Measurements from ENCODE around the gene SCN8A.
"Not testable (repeated sequence)": the region's sequence is repeated elsewhere in the genome, so short reads cannot be mapped to it uniquely, and the experiment has no call there.

The SCN8A gene

GRCh38 chr12:51630256-51630880, 39.3 kb downstream of the SCN8A start:
- H3K4me1 ChIP-seq (ENCODE audit: control insufficient read depth, insufficient read depth, low read length): no peaks in the 10 kb centered on the region
- H3K4me3 ChIP-seq (ENCODE audit: low read length): no peak overlapping the region
- no peak overlapping the region for H3K9ac ChIP-seq (ENCODE audit: low read length)
- H3K36me3 ChIP-seq (ENCODE audit: control insufficient read depth, insufficient read depth, low read length): no peaks in the 10 kb centered on the region
- no peaks in the 10 kb centered on the region for H3K27me3 ChIP-seq (ENCODE audit: control insufficient read depth, insufficient read depth, low read length)
- no peak overlapping the region for H3K27ac ChIP-seq (ENCODE audit: low read depth, low read length)

GRCh38 chr12:51630986-51631385, 40.0 kb downstream of the SCN8A start:
- Histone ChIP-seq H3K27me3 (ENCODE audit: control insufficient read depth, insufficient read depth, low read length) (no peaks in the 10 kb centered on the region), H3K27ac (ENCODE audit: low read depth, low read length) (no peak overlapping the region), H3K9ac (ENCODE audit: low read length) (no peak overlapping the region), H3K4me1 (ENCODE audit: control insufficient read depth, insufficient read depth, low read length) (no peaks in the 10 kb centered on the region), H3K4me3 (ENCODE audit: low read length) (no peak overlapping the region), H3K36me3 (ENCODE audit: control insufficient read depth, insufficient read depth, low read length) (no peaks in the 10 kb centered on the region)

GRCh38 chr12:51631591-51631990, 40.6 kb downstream of the SCN8A start:
- no peak overlapping the region for H3K27ac ChIP-seq (ENCODE audit: low read depth, low read length)
- no peak overlapping the region for H3K9ac ChIP-seq (ENCODE audit: low read length)
- H3K36me3 ChIP-seq (ENCODE audit: control insufficient read depth, insufficient read depth, low read length): no peaks in the 10 kb centered on the region
- H3K27me3 ChIP-seq (ENCODE audit: control insufficient read depth, insufficient read depth, low read length): no peaks in the 10 kb centered on the region
- no peaks in the 10 kb centered on the region for H3K4me1 ChIP-seq (ENCODE audit: control insufficient read depth, insufficient read depth, low read length)
- H3K4me3 ChIP-seq (ENCODE audit: low read length): no peak overlapping the region

GRCh38 chr12:51632623-51633022, 41.6 kb downstream of the SCN8A start:
- no peaks in the 10 kb centered on the region for H3K36me3 ChIP-seq (ENCODE audit: control insufficient read depth, insufficient read depth, low read length)

GRCh38 chr12:51635346-51635745, 44.3 kb downstream of the SCN8A start:
- Histone ChIP-seq H3K4me3 (ENCODE audit: low read length) (no peak overlapping the region), H3K9ac (ENCODE audit: low read length) (no peak overlapping the region), H3K27me3 (ENCODE audit: control insufficient read depth, insufficient read depth, low read length) (no peaks in the 10 kb centered on the region), H3K4me1 (ENCODE audit: control insufficient read depth, insufficient read depth, low read length) (no peaks in the 10 kb centered on the region), H3K36me3 (ENCODE audit: control insufficient read depth, insufficient read depth, low read length) (no peaks in the 10 kb centered on the region), H3K27ac (ENCODE audit: low read depth, low read length) (no peak overlapping the region)

More at GRCh38 chr12:51632623-51633022, 41.6 kb downstream of the SCN8A start:
- no peak overlapping the region for H3K4me3 ChIP-seq (ENCODE audit: low read length)
- no peak overlapping the region for H3K27ac ChIP-seq (ENCODE audit: low read depth, low read length)
- H3K9ac ChIP-seq (ENCODE audit: low read length): no peak overlapping the region
- H3K27me3 ChIP-seq (ENCODE audit: control insufficient read depth, insufficient read depth, low read length): no peaks in the 10 kb centered on the region
- no peaks in the 10 kb centered on the region for H3K4me1 ChIP-seq (ENCODE audit: control insufficient read depth, insufficient read depth, low read length)

GRCh38 chr12:51636581-51636980, 45.5 kb downstream of the SCN8A start:
- Histone ChIP-seq H3K4me3 (ENCODE audit: low read length) (no peak overlapping the region), H3K4me1 (ENCODE audit: control insufficient read depth, insufficient read depth, low read length) (no peaks in the 10 kb centered on the region), H3K27me3 (ENCODE audit: control insufficient read depth, insufficient read depth, low read length) (no peaks in the 10 kb centered on the region), H3K36me3 (ENCODE audit: control insufficient read depth, insufficient read depth, low read length) (no peaks in the 10 kb centered on the region), H3K27ac (ENCODE audit: low read depth, low read length) (no peak overlapping the region), H3K9ac (ENCODE audit: low read length) (no peak overlapping the region)

GRCh38 chr12:51636986-51637385, 46.0 kb downstream of the SCN8A start:
- Histone ChIP-seq H3K4me3 (ENCODE audit: low read length) (no peak overlapping the region), H3K36me3 (ENCODE audit: control insufficient read depth, insufficient read depth, low read length) (no peaks in the 10 kb centered on the region), H3K4me1 (ENCODE audit: control insufficient read depth, insufficient read depth, low read length) (no peaks in the 10 kb centered on the region), H3K27ac (ENCODE audit: low read depth, low read length) (no peak overlapping the region), H3K9ac (ENCODE audit: low read length) (no peak overlapping the region), H3K27me3 (ENCODE audit: control insufficient read depth, insufficient read depth, low read length) (no peaks in the 10 kb centered on the region)

- Histone ChIP-seq H3K27me3 (ENCODE audit: control insufficient read depth, insufficient read depth, low read length) (no peaks in the 10 kb centered on the region), H3K4me3 (ENCODE audit: low read length) (no peak overlapping the region), H3K9ac (ENCODE audit: low read length) (no peak overlapping the region), H3K4me1 (ENCODE audit: control insufficient read depth, insufficient read depth, low read length) (no peaks in the 10 kb centered on the region), H3K36me3 (ENCODE audit: control insufficient read depth, insufficient read depth, low read length) (no peaks in the 10 kb centered on the region), H3K27ac (ENCODE audit: low read depth, low read length) (no peak overlapping the region)
These were observed 48.3 kb downstream of the SCN8A start for GRCh38 chr12:51639361-51639760.

- no peaks in the 10 kb centered on the region for H3K36me3 ChIP-seq (ENCODE audit: control insufficient read depth, insufficient read depth, low read length)
- no peaks in the 10 kb centered on the region for H3K27me3 ChIP-seq (ENCODE audit: control insufficient read depth, insufficient read depth, low read length)
- H3K4me3 ChIP-seq (ENCODE audit: low read length): no peak overlapping the region
- no peaks in the 10 kb centered on the region for H3K4me1 ChIP-seq (ENCODE audit: control insufficient read depth, insufficient read depth, low read length)
- H3K9ac ChIP-seq (ENCODE audit: low read length): no peak overlapping the region
- H3K27ac ChIP-seq (ENCODE audit: low read depth, low read length): no peak overlapping the region
These were observed 51.3 kb downstream of the SCN8A start for GRCh38 chr12:51642286-51642685.

- Histone ChIP-seq H3K27ac (ENCODE audit: low read depth, low read length) (no peak overlapping the region), H3K4me1 (ENCODE audit: control insufficient read depth, insufficient read depth, low read length) (no peaks in the 10 kb centered on the region), H3K9ac (ENCODE audit: low read length) (no peak overlapping the region)
These were observed 52.9 kb downstream of the SCN8A start for GRCh38 chr12:51643951-51644350.

GRCh38 chr12:51644691-51645090, 53.7 kb downstream of the SCN8A start:
- not testable (repeated sequence) for H3K4me3 ChIP-seq (ENCODE audit: low read length); H3K4me1 ChIP-seq (ENCODE audit: control insufficient read depth, insufficient read depth, low read length); H3K27me3 ChIP-seq (ENCODE audit: control insufficient read depth, insufficient read depth, low read length); H3K9ac ChIP-seq (ENCODE audit: low read length); H3K27ac ChIP-seq (ENCODE audit: low read depth, low read length); H3K36me3 ChIP-seq (ENCODE audit: control insufficient read depth, insufficient read depth, low read length)

More at GRCh38 chr12:51643951-51644350, 52.9 kb downstream of the SCN8A start:
- H3K36me3 ChIP-seq (ENCODE audit: control insufficient read depth, insufficient read depth, low read length): no peaks in the 10 kb centered on the region
- H3K4me3 ChIP-seq (ENCODE audit: low read length): no peak overlapping the region
- H3K27me3 ChIP-seq (ENCODE audit: control insufficient read depth, insufficient read depth, low read length): no peaks in the 10 kb centered on the region

- Histone ChIP-seq H3K4me3 (ENCODE audit: low read length) (no peak overlapping the region), H3K9ac (ENCODE audit: low read length) (no peak overlapping the region), H3K4me1 (ENCODE audit: control insufficient read depth, insufficient read depth, low read length) (no peaks in the 10 kb centered on the region), H3K36me3 (ENCODE audit: control insufficient read depth, insufficient read depth, low read length) (no peaks in the 10 kb centered on the region), H3K27ac (ENCODE audit: low read depth, low read length) (no peak overlapping the region), H3K27me3 (ENCODE audit: control insufficient read depth, insufficient read depth, low read length) (no peaks in the 10 kb centered on the region)
These were observed 54.9 kb downstream of the SCN8A start for GRCh38 chr12:51645961-51646360.

- Histone ChIP-seq H3K4me3 (ENCODE audit: low read length) (no peak overlapping the region), H3K4me1 (ENCODE audit: control insufficient read depth, insufficient read depth, low read length) (no peaks in the 10 kb centered on the region), H3K27me3 (ENCODE audit: control insufficient read depth, insufficient read depth, low read length) (no peaks in the 10 kb centered on the region), H3K9ac (ENCODE audit: low read length) (no peak overlapping the region), H3K36me3 (ENCODE audit: control insufficient read depth, insufficient read depth, low read length) (no peaks in the 10 kb centered on the region), H3K27ac (ENCODE audit: low read depth, low read length) (no peak overlapping the region)
These were observed 56.6 kb downstream of the SCN8A start for GRCh38 chr12:51647647-51648046.
